IPS DF 19.7 (cell line): ENCODE data around the gene ELOVL6.
"Not testable (repeated sequence)": the region's sequence is repeated elsewhere in the genome, so short reads cannot be mapped to it uniquely, and the experiment has no call there.

Source experiments
- DNase-seq: peaks from one replicate; pipeline ENCODE4 v3.0.0-alpha.2; 2013; ENCODE audit warnings: low read depth, low spot score

The ELOVL6 gene

DNA sequence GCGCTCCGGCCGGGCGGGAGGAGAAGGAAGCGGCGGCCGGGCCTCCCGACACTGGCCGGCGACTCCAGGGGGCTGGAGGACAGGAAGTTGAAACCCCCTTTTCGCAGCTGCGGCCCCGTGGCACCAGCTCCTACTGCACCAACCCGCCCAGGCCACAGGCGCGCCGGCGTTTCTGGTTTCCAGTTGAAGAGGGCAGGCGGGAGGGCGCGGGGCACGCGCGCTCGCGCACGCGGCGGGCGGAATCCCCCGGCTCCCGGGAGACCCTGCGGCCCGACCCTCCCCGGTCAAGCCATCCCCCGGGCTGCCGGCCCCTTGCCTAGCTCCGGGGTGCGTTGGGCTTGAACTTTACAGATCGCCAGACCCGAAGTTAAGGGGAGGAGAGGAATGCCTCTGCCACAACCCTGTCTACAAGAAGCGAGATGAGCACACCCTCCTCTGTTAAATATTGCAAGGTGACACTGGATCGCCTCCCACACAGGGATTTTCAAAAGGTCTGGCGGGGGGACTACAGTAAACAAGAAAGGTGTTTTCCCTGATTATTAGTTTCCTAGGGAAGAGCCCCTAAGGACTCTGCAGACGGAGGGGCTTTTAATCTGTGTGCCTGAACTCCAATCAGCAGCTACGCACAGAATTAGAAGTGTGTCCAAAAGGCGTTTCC is 1.4 kb downstream of the ELOVL6 start:
- DNase-seq = no peak

DNA sequence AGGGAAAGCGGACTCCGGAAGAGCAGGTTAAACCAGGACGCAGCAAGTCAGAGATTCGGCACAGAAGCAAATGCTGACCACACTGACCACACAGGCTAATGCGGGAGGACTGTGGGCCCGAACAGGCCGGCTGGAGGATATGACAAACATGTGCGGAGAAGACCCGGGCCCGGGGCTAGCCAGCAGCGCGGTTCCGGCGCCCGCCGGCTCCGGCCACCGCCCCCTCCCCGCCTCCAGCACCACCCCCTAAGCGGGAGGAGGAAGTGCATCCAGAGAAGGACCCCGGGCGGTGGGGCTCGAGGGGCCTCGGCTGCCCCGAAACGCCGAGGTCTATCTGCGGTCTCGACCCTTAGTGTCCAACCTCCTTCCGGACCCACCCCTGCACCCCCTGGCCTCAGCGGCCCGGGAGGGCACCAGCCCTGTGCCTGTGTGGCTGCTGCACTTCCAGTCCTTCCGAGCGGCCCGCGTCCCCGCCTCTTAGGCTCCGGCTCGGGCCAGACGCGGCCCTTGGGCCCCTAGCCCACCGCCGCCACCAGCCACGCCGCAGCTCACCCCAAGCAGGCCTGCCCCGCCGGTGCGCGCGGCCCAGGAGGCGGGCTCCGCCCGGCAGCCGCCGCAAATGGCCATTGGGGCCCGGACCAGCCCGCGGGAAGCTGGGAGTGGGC is 2.1 kb downstream of the ELOVL6 start:
- DNase-seq = no peak

GRCh38 chr4:110195561-110196205 is 2.7 kb downstream of the ELOVL6 start:
- DNase-seq = no peak

GRCh38 chr4:110193822-110194761 is 4.3 kb downstream of the ELOVL6 start:
- DNase-seq = peak; percentile 94

- DNase-seq = not testable (repeated sequence)
Observed at GRCh38 chr4:110193287-110193686, 5.1 kb downstream of the ELOVL6 start.

DNA sequence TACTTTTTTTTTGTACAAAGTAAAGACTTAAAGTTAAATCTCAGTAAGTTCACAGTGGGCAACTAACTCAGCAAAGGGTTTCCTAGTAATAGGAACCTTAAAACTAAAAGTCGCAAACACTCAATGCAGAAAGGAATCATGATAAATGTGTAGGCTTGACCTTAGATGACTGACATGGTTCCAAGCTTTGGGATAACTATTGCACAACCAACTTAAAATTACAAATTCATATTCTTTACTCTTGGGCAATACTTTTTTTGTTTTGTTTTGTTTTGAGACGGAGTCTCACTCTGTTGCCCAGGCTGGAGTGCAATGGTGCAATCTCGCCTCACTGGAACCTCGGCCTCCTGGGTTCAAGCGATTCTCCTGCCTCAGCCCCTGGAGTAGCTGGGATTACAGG is 8.2 kb downstream of the ELOVL6 start:
- DNase-seq = no peak

- no peak for DNase-seq
Observed at GRCh38 chr4:110188113-110188512, 10.3 kb downstream of the ELOVL6 start.

GRCh38 chr4:110184791-110185155 is 13.6 kb downstream of the ELOVL6 start:
- no peak for DNase-seq

- no peak for DNase-seq
Observed at GRCh38 chr4:110184140-110184790, 14.2 kb downstream of the ELOVL6 start.

GRCh38 chr4:110183643-110184042 is 14.8 kb downstream of the ELOVL6 start:
- no peak for DNase-seq

- DNase-seq = no peak
Observed at GRCh38 chr4:110183058-110183457, 15.4 kb downstream of the ELOVL6 start.

DNA sequence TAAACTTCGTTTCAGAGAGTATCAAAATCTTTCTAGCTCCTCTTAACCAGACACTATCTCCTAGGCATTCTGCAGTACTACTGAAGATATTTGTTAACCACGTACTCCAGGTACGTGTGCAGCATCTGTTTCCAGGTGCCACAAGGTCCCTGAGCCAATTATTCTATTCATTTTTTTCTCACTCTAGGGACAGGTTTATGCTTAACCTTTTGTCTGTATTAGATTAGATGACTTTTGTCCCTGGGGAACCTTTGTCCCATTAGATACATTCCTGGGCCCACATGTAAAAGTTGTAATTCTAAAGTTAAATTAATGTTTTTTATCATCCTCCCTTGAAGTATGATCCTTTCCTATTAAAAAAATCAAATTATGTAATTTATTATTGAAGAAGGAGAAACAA is 16.5 kb downstream of the ELOVL6 start:
- DNase-seq = no peak

DNA sequence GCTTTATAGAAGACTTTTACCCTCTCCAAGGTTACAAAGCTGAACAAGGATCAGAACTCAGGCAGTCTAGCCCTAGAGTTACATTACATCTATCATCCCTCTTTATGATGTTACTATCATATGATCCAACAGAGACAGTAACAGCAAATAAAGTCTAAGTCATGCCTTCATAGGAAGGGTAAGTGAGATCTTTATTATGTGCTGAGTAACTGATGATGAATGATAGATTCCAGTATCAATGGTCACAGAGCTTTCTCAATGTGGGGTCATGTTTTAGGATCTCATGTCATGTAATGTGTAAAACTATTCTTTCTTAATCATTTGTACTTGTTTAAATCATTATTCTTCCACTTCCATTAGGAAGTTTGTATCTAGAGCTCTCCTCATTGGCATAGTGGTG is 22.8 kb downstream of the ELOVL6 start:
- no peak for DNase-seq

- DNase-seq = no peak
Observed at GRCh38 chr4:110172972-110173371, 25.4 kb downstream of the ELOVL6 start.

- DNase-seq = no peak
Observed at GRCh38 chr4:110171971-110172370, 26.4 kb downstream of the ELOVL6 start.

DNA sequence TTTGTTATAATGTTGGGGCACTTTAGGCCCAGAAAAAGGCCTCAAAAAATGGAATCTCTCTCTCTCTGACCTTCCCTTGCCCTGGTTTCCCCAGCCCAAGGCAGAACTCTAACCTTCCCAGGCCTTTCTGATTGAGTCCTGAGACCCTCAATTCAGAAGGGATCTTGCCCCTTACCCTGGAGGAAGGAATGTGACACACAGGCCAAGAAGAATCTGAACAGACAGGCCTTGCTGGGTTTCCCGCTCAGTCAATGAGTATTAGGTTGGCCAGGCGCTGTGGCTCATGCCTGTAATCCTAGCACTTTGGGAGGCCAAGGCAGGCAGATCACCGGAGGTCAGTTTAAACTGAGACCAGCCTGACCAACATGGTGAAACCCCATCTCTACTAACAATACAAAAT is 27.6 kb downstream of the ELOVL6 start:
- no peak for DNase-seq

GRCh38 chr4:110165382-110166286 is 32.8 kb downstream of the ELOVL6 start:
- DNase-seq = no peak

GRCh38 chr4:110164856-110165255 is 33.6 kb downstream of the ELOVL6 start:
- no peak for DNase-seq

DNA sequence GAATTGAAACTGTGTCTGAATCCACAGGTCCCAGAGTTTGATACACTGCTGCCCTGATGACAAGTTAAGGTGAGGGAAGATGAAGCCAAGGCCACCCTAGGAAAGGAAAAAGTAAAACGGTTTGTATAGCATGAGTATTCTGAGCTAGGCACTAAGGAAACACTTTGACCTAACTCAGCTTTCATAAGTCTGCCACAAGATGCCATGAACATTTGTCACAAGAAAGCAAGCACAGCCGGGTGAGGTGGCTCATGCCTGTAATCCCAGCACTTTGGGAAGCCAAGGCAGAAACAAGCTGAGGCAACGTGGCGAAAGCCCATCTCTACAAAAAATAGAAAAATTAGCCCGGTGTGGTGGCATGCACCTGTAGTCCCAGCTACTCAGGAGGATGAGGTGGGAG is 34.2 kb downstream of the ELOVL6 start:
- DNase-seq = no peak

- no peak for DNase-seq
Observed at GRCh38 chr4:110163327-110164069, 34.9 kb downstream of the ELOVL6 start.
